Endothelial cell of umbilical vein (primary cell): Measurements from ENCODE around the gene SECISBP2. TPM values are rescaled to one million over a fixed set of nuclear protein-coding genes. Genes with fewer than 3 reads are reported as not detected.

Source experiments
- BruUV-seq: library from RNA; stranded (reverse); fragments of 400-500 nt; replicated peaks from 2 replicates; lab custom pipeline; 2021; lab: Mats Ljungman, UMichigan
- CTCF ChIA-PET: fragments of 300-600, 350-600 bp; sonication (Branson Sonifier 250); formaldehyde crosslinking; loops from one replicate; lab custom pipeline; 2021; ENCODE audit warnings: antibody characterized with exemption, inconsistent platforms; lab: Charles Lee
- POLR2A ChIA-PET: fragments of 300-600, 350-600 bp; sonication (Branson Sonifier 250); formaldehyde crosslinking; loops from one replicate; lab custom pipeline; 2021; ENCODE audit warnings: antibody characterized with exemption, inconsistent platforms; lab: Charles Lee
- DNase-seq: peaks from one replicate; pipeline ENCODE4 v3.0.0-alpha.2; 2011; ENCODE audit warnings: low read depth, low spot score
- FAIRE-seq: peaks from 2 replicates; lab custom pipeline; 2011; peaks lifted over from hg19 to GRCh38; lab: Jason Lieb, UNC
- H2AFZ ChIP-seq: 2 replicates; pipeline ENCODE4 v1.6.0; 2012; ENCODE audit warnings: low read depth, low read length, control low read depth, inconsistent platforms
- H3K27ac ChIP-seq: 2 replicates; pipeline ENCODE4 v1.5.1; 2011; ENCODE audit warnings: low read depth, mild to moderate bottlenecking, control low read depth, low read length, moderate library complexity; ENCODE audit not compliant: insufficient read depth
- H3K27me3 ChIP-seq, 2 experiments: 2 replicates each; pipeline versions ENCODE4 v1.6.0 to v1.6.1; 2011; ENCODE audit warnings: low read length in 2 of 2, mixed read lengths in 1 of 2; ENCODE audit not compliant: control insufficient read depth in 2 of 2, insufficient read depth in 2 of 2
- H3K36me3 ChIP-seq, 2 experiments: 2 replicates in 1 of 2; 3 replicates in 1 of 2; pipeline ENCODE4 v1.5.1; 2011; ENCODE audit warnings: low read length in 2 of 2, mild to moderate bottlenecking in 1 of 2, moderate library complexity in 1 of 2; ENCODE audit not compliant: control insufficient read depth in 2 of 2, insufficient read depth in 2 of 2; ENCODE audit errors: extremely low read depth in 1 of 2
- H3K4me1 ChIP-seq: 3 replicates; pipeline ENCODE4 v1.5.1; 2011; ENCODE audit warnings: mild to moderate bottlenecking, low read length; ENCODE audit not compliant: control insufficient read depth, insufficient read depth; ENCODE audit errors: extremely low read depth
- H3K4me2 ChIP-seq: 2 replicates; pipeline ENCODE4 v1.6.1; 2011; ENCODE audit warnings: low read length, control low read depth, mixed read lengths; ENCODE audit not compliant: insufficient read depth
- H3K4me3 ChIP-seq, 3 experiments: fragments of 200-600 bp in 1 of 3; sonication (generic), shearing (Covaris generic) in 1 of 3; replicated peaks in 1 of 3; 2 replicates each; pipeline ENCODE4 v1.5.1; 2011 to 2016; ENCODE audit warnings: control low read depth in 3 of 3, low read length in 3 of 3, mild to moderate bottlenecking in 2 of 3, inconsistent platforms in 1 of 3, low read depth in 1 of 3, moderate library complexity in 1 of 3; ENCODE audit not compliant: insufficient read depth in 1 of 3
- H3K79me2 ChIP-seq: 2 replicates; pipeline ENCODE4 v1.6.0; 2012; ENCODE audit warnings: low read length, inconsistent platforms; ENCODE audit not compliant: control insufficient read depth, insufficient read depth
- H3K9ac ChIP-seq: replicated peaks from 2 replicates; pipeline ENCODE3; 2011; ENCODE audit warnings: low read length, control low read depth; ENCODE audit not compliant: insufficient read depth; ENCODE audit errors: extremely low read depth
- H3K9me1 ChIP-seq: replicated peaks from 3 replicates; pipeline ENCODE4 v1.6.0; 2011; ENCODE audit warnings: mild to moderate bottlenecking, low read length; ENCODE audit not compliant: control insufficient read depth, insufficient read depth; ENCODE audit errors: extremely low read depth
- H3K9me3 ChIP-seq: replicated peaks from 2 replicates; pipeline ENCODE4 v1.5.1; 2012; ENCODE audit warnings: low read length, inconsistent platforms; ENCODE audit not compliant: control insufficient read depth, insufficient read depth
- H4K20me1 ChIP-seq: replicated peaks from 2 replicates; pipeline ENCODE3; 2011; ENCODE audit warnings: mild to moderate bottlenecking, low read length; ENCODE audit not compliant: control insufficient read depth, insufficient read depth; ENCODE audit errors: extremely low read depth
- CTCF ChIP-seq, 2 donors: IDR thresholded peaks; 1 replicate in 1 of 2; 2 replicates in 1 of 2; pipeline ENCODE4 v1.5.1; 2011; ENCODE audit warnings: low read length in 2 of 2, mild to moderate bottlenecking in 2 of 2, moderate library complexity in 2 of 2, control low read depth in 1 of 2, inconsistent platforms in 1 of 2, low read depth in 1 of 2; ENCODE audit not compliant: insufficient read depth in 1 of 2; ENCODE audit errors: extremely low read depth in 1 of 2
- EZH2 ChIP-seq: IDR thresholded peaks from 2 replicates; pipeline ENCODE4 v1.6.1; 2012; ENCODE audit warnings: borderline replicate concordance, low read depth, mild to moderate bottlenecking, moderate library complexity, low read length, inconsistent platforms; ENCODE audit not compliant: severe bottlenecking
- FOS ChIP-seq: IDR thresholded peaks from 2 replicates; pipeline ENCODE4 v1.6.1; 2011; ENCODE audit warnings: mild to moderate bottlenecking, low read length, moderate library complexity, borderline replicate concordance; ENCODE audit not compliant: insufficient read depth
- GATA2 ChIP-seq: IDR thresholded peaks from 2 replicates; pipeline ENCODE4 v1.7.0; 2011; ENCODE audit warnings: low read depth, mild to moderate bottlenecking, moderate library complexity, mixed read lengths, low read length; ENCODE audit not compliant: insufficient read length, insufficient read depth
- JUN ChIP-seq: IDR thresholded peaks from 2 replicates; pipeline ENCODE4 v1.6.1; 2011; ENCODE audit warnings: borderline replicate concordance, low read depth; ENCODE audit not compliant: insufficient read length, insufficient read depth
- MYC ChIP-seq: IDR thresholded peaks from one replicate; pipeline ENCODE4 v1.6.1; 2011; ENCODE audit warnings: mild to moderate bottlenecking, low read depth, low read length
- POLR2A ChIP-seq: IDR thresholded peaks from 2 replicates; pipeline ENCODE4 v1.6.1; 2012; ENCODE audit warnings: low read depth, mild to moderate bottlenecking, control low read depth, low read length
- POLR2AphosphoS5 ChIP-seq: IDR thresholded peaks from 2 replicates; pipeline ENCODE4 v1.6.1; 2012; ENCODE audit warnings: low read depth, mild to moderate bottlenecking, control low read depth, low read length, moderate library complexity; ENCODE audit not compliant: insufficient read depth
- dilution Hi-C: fragments of 300-500 bp; cut with MboI; formaldehyde crosslinking; loops from one replicate; pipeline ENCODE4 v1.15.0; 2019; ENCODE audit warnings: low sequenced_read_pairs; ENCODE audit not compliant: extremely low pct_ligation_motif_present
- intact Hi-C: fragments of 100-400 bp; cut with micrococcal nuclease; formaldehyde crosslinking; loops from one replicate; pipeline ENCODE4 v1.10.0; 2022
- polyA plus RNA-seq, 4 experiments: library from polyadenylated mRNA; depleted of rRNA in 3 of 4; stranded (reverse) in 3 of 4; unstranded in 1 of 4; fragments of >200 nt; gene quantifications; 2 replicates each; pipeline versions ENCODE4 v1.2.1 to v1.2.3, GENCODE V29; 2011 to 2012; ENCODE audit warnings: missing spikeins in 1 of 4
- total RNA-seq: library from RNA; stranded (reverse); gene quantifications from 2 replicates; pipeline ENCODE4 v1.2.3, GENCODE V29; 2021
- TF ChIP-seq, protein P1 (sequence below): IDR thresholded peaks from 2 replicates; pipeline ENCODE4 v1.6.1; 2011; ENCODE audit not compliant: insufficient read depth, insufficient read length

Gene SECISBP2
- total and polyA plus RNA-seq, 2 donors (not counting 3 experiments of a cell fraction or from before 2014, with no cell fraction given), result 22.7 to 36.3 TPM

GRCh38 chr9:89323390-89323789 lies 5.1 kb downstream of the SECISBP2 start:
- Histone ChIP-seq H3K79me2 (peaks cover 35% of the 10 kb centered on the region), H3K27ac (no peak overlapping the region), H3K9me1 (no peaks in the 10 kb centered on the region), H3K4me3 (no peak overlapping the region), H3K9ac (no peak overlapping the region), H3K27me3 (no peaks in the 10 kb centered on the region), H3K36me3 (no peaks in the 10 kb centered on the region), H3K9me3 (no peaks in the 10 kb centered on the region), H3K4me2 (no peak overlapping the region), H4K20me1 (no peaks in the 10 kb centered on the region), H2AFZ (no peak overlapping the region), H3K4me1 (peaks cover 8% of the 10 kb centered on the region)
- CTCF ChIA-PET, result interaction anchor here (0.8 to 1.3 kb wide), 3 partner anchors 13 to 225 kb away, joined by 3 to 5 read pairs (median 3); no protein-coding TSS in a partner anchor
- intact Hi-C loops, result no loop called here
- dilution Hi-C loops, result no loop called here
- FAIRE-seq (no peak), DNase-seq (no peak)
- no peak for TF ChIP-seq EZH2
- no peak for TF ChIP-seq GATA2
- no peak for TF ChIP-seq CTCF (IDR thresholded peaks at IDR 0.05; ENCODE audit: extremely low read depth in 1 of 2, insufficient read depth in 1 of 2, low read depth in 1 of 2, low read length in 2 of 2)
- TF ChIP-seq POLR2AphosphoS5, result no peak
- no peak for TF ChIP-seq POLR2A
- TF ChIP-seq MYC, result no peak
- no peak for TF ChIP-seq FOS
- TF ChIP-seq, protein P1, sequence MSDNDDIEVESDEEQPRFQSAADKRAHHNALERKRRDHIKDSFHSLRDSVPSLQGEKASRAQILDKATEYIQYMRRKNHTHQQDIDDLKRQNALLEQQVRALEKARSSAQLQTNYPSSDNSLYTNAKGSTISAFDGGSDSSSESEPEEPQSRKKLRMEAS, result no peak
- no peak for TF ChIP-seq JUN
- BruUV-seq, result no TSS peak
- POLR2A ChIA-PET, result no interaction called here
